H1 (cell line): ENCODE results near the gene PAAF1. TPM values are rescaled to one million over a fixed set of nuclear protein-coding genes. Genes with fewer than 3 reads are reported as not detected.

Experiments
- BACH1 ChIP-seq: IDR thresholded peaks from 2 replicates; pipeline ENCODE4 v1.6.1; 2012; ENCODE audit warnings: low read length, improper control_type of control experiment
- BCL11A ChIP-seq, 2 experiments: IDR thresholded peaks; one replicate each; pipeline ENCODE4 v1.6.1; 2011; ENCODE audit warnings: low read depth in 2 of 2, low read length in 2 of 2, mild to moderate bottlenecking in 2 of 2
- BRCA1 ChIP-seq: IDR thresholded peaks from 2 replicates; pipeline ENCODE4 v1.6.1; 2012; ENCODE audit warnings: low read depth, low read length, improper control_type of control experiment
- CBX8 ChIP-seq: fragments of 300-800, 300-1000 bp; sonication (generic); IDR thresholded peaks from 2 replicates; pipeline ENCODE4 v1.7.1; 2016; ENCODE audit warnings: low read depth, low read length, borderline replicate concordance
- CEBPB ChIP-seq: IDR thresholded peaks from 2 replicates; pipeline ENCODE4 v1.6.1; 2012; ENCODE audit warnings: low read depth, low read length
- EZH2 ChIP-seq: fragments of 200-600 bp; sonication (generic); IDR thresholded peaks from 2 replicates; pipeline ENCODE4 v1.7.1; 2012; ENCODE audit warnings: low read depth, mild to moderate bottlenecking, moderate library complexity, low read length, inconsistent platforms; ENCODE audit not compliant: severe bottlenecking
- FOSL1 ChIP-seq: IDR thresholded peaks from 2 replicates; pipeline ENCODE4 v1.6.1; 2011; ENCODE audit warnings: mild to moderate bottlenecking, low read depth, low read length, moderate library complexity; ENCODE audit not compliant: insufficient read depth
- GABPA ChIP-seq: IDR thresholded peaks from 2 replicates; pipeline ENCODE4 v1.6.1; 2011; ENCODE audit warnings: mild to moderate bottlenecking, low read length, moderate library complexity, borderline replicate concordance; ENCODE audit not compliant: insufficient read depth
- HDAC6 ChIP-seq: IDR thresholded peaks from one replicate; pipeline ENCODE4 v1.7.1; 2012; ENCODE audit warnings: low read depth, mild to moderate bottlenecking, inconsistent platforms, low read length, moderate library complexity
- KDM1A ChIP-seq: fragments of 200-600, 300-600 bp; sonication (generic); IDR thresholded peaks from 2 replicates; pipeline ENCODE4 v1.7.1; 2016; ENCODE audit warnings: mild to moderate bottlenecking, low read length, borderline replicate concordance
- KDM5A ChIP-seq: fragments of 200-600 bp; IDR thresholded peaks from 2 replicates; pipeline ENCODE4 v1.7.1; 2012; ENCODE audit warnings: mild to moderate bottlenecking, low read length, inconsistent platforms, mixed read lengths
- MAFK ChIP-seq: IDR thresholded peaks from 2 replicates; pipeline ENCODE4 v1.6.1; 2012; ENCODE audit warnings: low read depth, mild to moderate bottlenecking, improper control_type of control experiment, low read length
- NANOG ChIP-seq: IDR thresholded peaks from 2 replicates; pipeline ENCODE4 v1.6.1; 2011; ENCODE audit warnings: low read length, low read depth, mild to moderate bottlenecking, inconsistent platforms; ENCODE audit not compliant: insufficient read depth, poor library complexity, severe bottlenecking
- NRF1 ChIP-seq: IDR thresholded peaks from 2 replicates; pipeline ENCODE4 v1.6.1; 2011; ENCODE audit warnings: mild to moderate bottlenecking, low read depth, low read length, improper control_type of control experiment
- PHF8 ChIP-seq: fragments of 200-600 bp; sonication (generic); conservative IDR thresholded peaks from 2 replicates; pipeline ENCODE4 v1.7.1; 2012; ENCODE audit warnings: low read depth, mild to moderate bottlenecking, inconsistent platforms, low read length, moderate library complexity
- POLR2AphosphoS5 ChIP-seq: IDR thresholded peaks from 2 replicates; pipeline ENCODE4 v1.6.1; 2011; ENCODE audit warnings: low read depth, low read length
- POU5F1 ChIP-seq: IDR thresholded peaks from 2 replicates; pipeline ENCODE4 v1.6.1; 2011; ENCODE audit warnings: low read depth, mild to moderate bottlenecking, low read length, moderate library complexity
- RBBP5 ChIP-seq: IDR thresholded peaks from 2 replicates; pipeline ENCODE4 v1.7.1; 2012; ENCODE audit warnings: low read depth, mild to moderate bottlenecking, inconsistent platforms, low read length, moderate library complexity, borderline replicate concordance
- RNF2 ChIP-seq: fragments of 200-900, 300-1000 bp; sonication (generic); IDR thresholded peaks from 2 replicates; pipeline ENCODE4 v1.7.1; 2016; ENCODE audit warnings: borderline replicate concordance, low read depth, mild to moderate bottlenecking, antibody characterized with exemption, low read length; ENCODE audit not compliant: poor library complexity, severe bottlenecking; ENCODE audit errors: missing control alignments
- SP1 ChIP-seq: IDR thresholded peaks from 2 replicates; pipeline ENCODE4 v1.6.1; 2011; ENCODE audit warnings: low read depth, low read length
- SRF ChIP-seq: IDR thresholded peaks from 2 replicates; pipeline ENCODE4 v1.6.1; 2011; ENCODE audit warnings: mild to moderate bottlenecking, low read depth, low read length, moderate library complexity
- SUZ12 ChIP-seq: fragments of 200-600 bp; sonication (generic); IDR thresholded peaks from 2 replicates; pipeline ENCODE4 v1.6.1; 2012; ENCODE audit warnings: mild to moderate bottlenecking, inconsistent platforms, low read length, moderate library complexity, mixed read lengths
- TAF7 ChIP-seq: optimal IDR thresholded peaks from 2 replicates; pipeline ENCODE3; 2011; ENCODE audit warnings: low read depth, mild to moderate bottlenecking, inconsistent platforms, low read length, moderate library complexity, borderline replicate concordance
- TCF12 ChIP-seq: IDR thresholded peaks from 2 replicates; pipeline ENCODE4 v1.6.1; 2011; ENCODE audit warnings: low read depth, mild to moderate bottlenecking, low read length
- polyA plus RNA-seq, 7 experiments: library from polyadenylated mRNA; depleted of rRNA in 3 of 7; stranded (reverse) in 5 of 7; unstranded in 2 of 7; fragments of >200 nt in 5 of 7; fragments of 200-250 nt in 2 of 7; gene quantifications; 1 replicate in 5 of 7; 2 replicates in 1 of 7; 4 replicates in 1 of 7; pipeline versions ENCODE4 v1.2.1 to v1.2.3, GENCODE V29; 2011 to 2013; ENCODE audit warnings: missing spikeins in 2 of 7, mixed read lengths in 2 of 7
- total RNA-seq: library from RNA; stranded (reverse); fragmentation: NEBNext Ultra II Directional; extraction: Animal tissue kit (Norgen Biotek cat#: 25700); gene quantifications from 2 replicates; pipeline ENCODE4 v1.2.1, GENCODE V29; 2021
- TF ChIP-seq, protein P1 (sequence below): IDR thresholded peaks from 2 replicates; pipeline ENCODE4 v1.6.1; 2011; ENCODE audit warnings: low read depth, mild to moderate bottlenecking, low read length; ENCODE audit not compliant: insufficient read depth

Gene PAAF1
- total and polyA plus RNA-seq, 2 of the 8 experiments (the other 6 are each of a cell fraction or from before 2014, with no cell fraction given) = 24.4 to 28.8 TPM

DNA sequence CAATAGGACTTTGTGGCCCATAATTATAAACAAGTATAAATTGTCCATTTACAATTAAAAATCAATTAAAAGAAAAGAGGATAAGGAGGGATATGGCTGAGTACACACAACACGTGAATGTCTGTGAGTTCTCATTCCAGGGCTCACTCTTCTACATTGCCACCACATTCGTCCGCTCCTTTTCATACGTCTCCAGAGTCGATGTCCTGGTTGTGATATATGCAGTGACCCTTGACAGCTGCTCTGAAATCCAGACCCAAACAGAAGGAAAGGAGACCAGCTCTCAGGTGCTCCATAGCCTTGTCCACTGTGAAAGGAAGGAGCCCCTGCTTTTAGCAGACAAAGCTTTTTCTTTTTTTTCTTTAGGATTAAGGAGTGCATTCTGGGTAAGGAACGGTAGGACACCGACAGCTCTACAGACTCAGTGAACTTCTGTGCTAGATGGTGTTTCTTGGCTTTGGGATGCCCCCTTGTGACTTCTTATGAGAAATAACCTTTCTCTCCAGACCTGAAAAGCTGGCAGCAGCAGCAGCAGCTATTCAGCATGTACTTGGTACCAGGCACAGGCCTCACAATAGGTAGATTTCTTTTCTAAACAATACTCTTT lies 54.3 kb downstream of the PAAF1 start (continued):
- TF ChIP-seq RNF2 (no peak), CBX8 (no peak), SUZ12 (no peak), CEBPB (no peak), RBBP5 (no peak), TCF12 (no peak), KDM5A (no peak), SRF (no peak), HDAC6 (no peak), PHF8 (no peak), MAFK (no peak), POLR2AphosphoS5 (no peak), TAF7 (no peak), SP1 (0 out of 2 replicates have a peak, but pooled peaks have one; percentile 26), KDM1A (no peak), GABPA (no peak), BACH1 (no peak), NANOG (no peak), EZH2 (no peak), NRF1 (no peak), BRCA1 (no peak), BCL11A (IDR thresholded peaks at IDR 0.05; ENCODE audit: low read depth in 2 of 2, low read length in 2 of 2) (no peak), POU5F1 (no peak), FOSL1 (no peak)
- TF ChIP-seq, protein P1, sequence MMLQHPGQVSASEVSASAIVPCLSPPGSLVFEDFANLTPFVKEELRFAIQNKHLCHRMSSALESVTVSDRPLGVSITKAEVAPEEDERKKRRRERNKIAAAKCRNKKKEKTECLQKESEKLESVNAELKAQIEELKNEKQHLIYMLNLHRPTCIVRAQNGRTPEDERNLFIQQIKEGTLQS = no peak
